Body of pancreas (tissue), 4 donors: ENCODE data around the gene LIPT2. TPM values are rescaled to one million over a fixed set of nuclear protein-coding genes. Genes with fewer than 3 reads are reported as not detected.
"Not testable (repeated sequence)": the region's sequence is repeated elsewhere in the genome, so short reads cannot be mapped to it uniquely, and the experiment has no call there.

ENCODE experiments used
- ATAC-seq: fragments of 150-250 bp; one replicate; pipeline ENCODE4 v1.9.1; 2016
- DNase-seq, 4 donors: peaks; one replicate each; pipeline ENCODE4 v3.0.0-alpha.2; 2019
- H3K27ac ChIP-seq, 4 donors: fragments of 200-600 bp; sonication (generic); 1 replicate in 3 of 4; 2 replicates in 1 of 4; pipeline versions ENCODE4 v1.5.1 to v1.6.1; 2016 to 2019; ENCODE audit warnings: mild to moderate bottlenecking in 1 of 4, mixed read lengths in 1 of 4, moderate library complexity in 1 of 4
- H3K27me3 ChIP-seq, 2 donors: fragments of 200-600 bp; sonication (generic); one replicate each; pipeline ENCODE4 v1.6.0; 2016; ENCODE audit warnings: mild to moderate bottlenecking in 1 of 2
- H3K36me3 ChIP-seq, 2 donors: fragments of 200-600 bp; sonication (generic); replicated peaks in 1 of 2; 2 replicates each; pipeline ENCODE4 v1.5.1; 2016; ENCODE audit warnings: low read depth in 2 of 2; ENCODE audit not compliant: insufficient read depth in 1 of 2
- H3K4me1 ChIP-seq: fragments of 200-600 bp; sonication (generic); one replicate; pipeline ENCODE4 v1.6.0; 2016
- H3K4me3 ChIP-seq, 2 donors: fragments of 200-600 bp; sonication (generic); 1 replicate in 1 of 2; 2 replicates in 1 of 2; pipeline ENCODE4 v1.5.1; 2016 to 2019
- H3K9me3 ChIP-seq, 3 donors: fragments of 200-600 bp; sonication (generic); 1 replicate in 2 of 3; 2 replicates in 1 of 3; pipeline ENCODE4 v1.5.1; 2016
- POLR2A ChIP-seq, 3 donors: fragments of 450-650 bp; IDR thresholded peaks; one replicate each; pipeline ENCODE4 v1.6.1; 2016; ENCODE audit warnings: antibody characterized with exemption in 3 of 3, mild to moderate bottlenecking in 2 of 3
- WGBS, 2 donors: methylation state at CpG; one replicate each; pipeline ENCODE4 v1.1.5; 2017; 5-methylcytosine and 5-hydroxymethylcytosine counted together
- intact Hi-C: fragments of 100-400 bp; cut with DNase I; formaldehyde crosslinking; loops from one replicate; pipeline ENCODE4 v1.15.1; 2023
- total RNA-seq, 2 donors: library from RNA; depleted of rRNA; stranded (reverse); fragments of >200 nt; gene quantifications; one replicate each; pipeline ENCODE4 v1.1.0, GENCODE V29; 2016
- TF ChIP-seq, protein P1 (sequence below), 7 experiments: fragments of 450-650 bp in 4 of 7; fragments of 200-600 bp in 3 of 7; sonication (generic) in 3 of 7; IDR thresholded peaks; one replicate each; pipeline ENCODE4 v1.5.1; 2016 to 2019; ENCODE audit warnings: antibody characterized with exemption in 7 of 7

LIPT2 gene
- total RNA-seq, 2 donors from 2014 or later: 1.3 to 20.8 TPM

DNA sequence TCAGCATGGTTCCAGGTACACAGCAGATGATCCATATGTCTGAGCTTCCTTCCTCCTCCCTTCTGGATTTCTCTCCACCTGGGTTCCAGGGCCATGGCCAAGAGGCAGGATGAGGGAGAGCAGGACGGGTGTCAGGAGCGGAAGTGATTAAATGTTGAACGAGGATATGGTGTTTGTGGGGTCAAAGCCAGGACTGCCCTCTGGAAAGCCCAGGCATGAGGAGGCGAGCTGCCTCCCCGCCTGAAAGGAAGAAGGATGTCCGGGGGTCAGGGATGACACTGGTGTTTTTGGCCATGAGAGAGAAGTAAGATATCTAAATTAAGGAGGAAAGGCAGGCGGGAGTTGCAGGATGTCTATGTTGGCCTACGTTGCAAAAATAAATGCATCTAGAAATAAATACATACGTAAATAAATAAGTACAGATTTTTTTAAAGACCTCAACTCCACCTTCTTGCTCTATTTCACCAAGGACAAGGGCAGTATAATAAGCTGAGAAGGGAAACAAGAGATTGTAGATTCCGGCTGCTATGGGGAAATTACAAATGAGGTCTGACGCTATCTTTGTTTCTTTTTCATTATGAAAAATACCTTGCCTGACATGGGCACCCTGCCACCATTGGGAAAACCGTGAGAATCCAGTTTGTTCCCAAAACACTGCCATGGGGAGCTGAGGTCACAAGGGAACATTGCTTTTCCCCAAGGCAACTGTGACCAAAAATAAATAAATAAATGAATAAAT is 27.6 kb upstream of the LIPT2 start:
- H3K36me3 ChIP-seq: no peaks in the 10 kb centered on the region
- WGBS, 2 donors: 60 to 71% methylated on average over 12 of the region's 12 CpGs
- no peaks in the 10 kb centered on the region for H3K9me3 ChIP-seq
- H3K27ac ChIP-seq: peak overlapping the region in 2 of 4 donors; percentile 24 to 44
- no peaks in the 10 kb centered on the region for H3K4me1 ChIP-seq
- peak; percentile 21 for ATAC-seq
- TF ChIP-seq, protein P1, sequence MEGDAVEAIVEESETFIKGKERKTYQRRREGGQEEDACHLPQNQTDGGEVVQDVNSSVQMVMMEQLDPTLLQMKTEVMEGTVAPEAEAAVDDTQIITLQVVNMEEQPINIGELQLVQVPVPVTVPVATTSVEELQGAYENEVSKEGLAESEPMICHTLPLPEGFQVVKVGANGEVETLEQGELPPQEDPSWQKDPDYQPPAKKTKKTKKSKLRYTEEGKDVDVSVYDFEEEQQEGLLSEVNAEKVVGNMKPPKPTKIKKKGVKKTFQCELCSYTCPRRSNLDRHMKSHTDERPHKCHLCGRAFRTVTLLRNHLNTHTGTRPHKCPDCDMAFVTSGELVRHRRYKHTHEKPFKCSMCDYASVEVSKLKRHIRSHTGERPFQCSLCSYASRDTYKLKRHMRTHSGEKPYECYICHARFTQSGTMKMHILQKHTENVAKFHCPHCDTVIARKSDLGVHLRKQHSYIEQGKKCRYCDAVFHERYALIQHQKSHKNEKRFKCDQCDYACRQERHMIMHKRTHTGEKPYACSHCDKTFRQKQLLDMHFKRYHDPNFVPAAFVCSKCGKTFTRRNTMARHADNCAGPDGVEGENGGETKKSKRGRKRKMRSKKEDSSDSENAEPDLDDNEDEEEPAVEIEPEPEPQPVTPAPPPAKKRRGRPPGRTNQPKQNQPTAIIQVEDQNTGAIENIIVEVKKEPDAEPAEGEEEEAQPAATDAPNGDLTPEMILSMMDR (IDR thresholded peaks at IDR 0.05): no peak
- no peak for TF ChIP-seq POLR2A (IDR thresholded peaks at IDR 0.05)
- peak in 3 of 4 donors; percentile 21 to 41 (median 22) for DNase-seq
- intact Hi-C loops: no loop called here
- H3K27me3 ChIP-seq: no peaks in the 10 kb centered on the region
- H3K4me3 ChIP-seq: no peak overlapping the region

DNA sequence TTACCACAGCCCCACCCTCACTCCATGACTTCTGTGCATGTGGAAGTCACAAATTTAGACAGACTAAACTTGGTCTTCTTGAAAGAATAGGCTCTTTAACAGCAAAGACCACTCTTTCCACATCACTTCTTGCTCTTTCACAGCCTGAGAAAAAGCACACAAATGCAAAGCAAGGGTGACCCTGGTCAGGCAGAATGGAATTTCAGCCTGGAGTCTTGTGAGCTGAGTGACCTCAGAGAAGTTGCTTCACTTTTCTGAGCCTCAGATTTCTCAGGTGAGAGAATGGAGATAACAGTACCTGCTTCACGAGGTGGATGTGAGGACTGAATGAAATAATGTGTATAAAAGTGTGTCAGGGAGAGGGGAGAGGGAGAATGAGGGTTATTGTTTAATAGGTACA is 26.8 kb upstream of the LIPT2 start:
- ATAC-seq (no peak), DNase-seq (no peak)
- WGBS, 2 donors: 29 to 30% methylated on average over 1 of the region's 1 CpG
- Histone ChIP-seq H3K27ac (no peak overlapping the region), H3K27me3 (no peaks in the 10 kb centered on the region), H3K4me1 (no peaks in the 10 kb centered on the region), H3K9me3 (no peaks in the 10 kb centered on the region), H3K36me3 (no peaks in the 10 kb centered on the region), H3K4me3 (no peak overlapping the region)
- intact Hi-C loops: no loop called here
- TF ChIP-seq POLR2A (IDR thresholded peaks at IDR 0.05): no peak
- TF ChIP-seq, protein P1 (IDR thresholded peaks at IDR 0.05): no peak

DNA sequence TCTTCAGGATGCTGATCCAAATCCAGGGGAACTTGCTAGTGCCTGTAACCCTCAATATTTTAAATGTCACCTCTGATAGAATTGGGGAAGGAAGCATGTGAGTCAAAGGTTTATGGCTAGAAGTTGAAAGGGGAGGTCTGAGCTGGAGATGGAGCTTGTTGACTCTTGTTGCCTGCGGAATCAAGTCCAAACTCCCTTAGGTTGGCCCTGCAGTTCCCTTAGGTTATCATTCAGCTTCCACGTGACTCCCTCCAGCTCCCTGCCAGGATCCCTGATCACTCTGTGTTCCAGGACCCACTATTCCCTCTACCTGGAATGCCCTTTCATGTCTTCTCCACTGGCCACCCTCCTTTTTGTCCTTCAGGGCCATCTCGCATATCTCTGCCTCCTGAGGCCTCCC is 26.2 kb upstream of the LIPT2 start:
- Histone ChIP-seq H3K4me1 (no peaks in the 10 kb centered on the region), H3K36me3 (no peaks in the 10 kb centered on the region), H3K4me3 (no peak overlapping the region), H3K9me3 (no peaks in the 10 kb centered on the region), H3K27ac (no peak overlapping the region), H3K27me3 (no peaks in the 10 kb centered on the region)
- intact Hi-C loops: no loop called here
- DNase-seq: no peak
- WGBS, 2 donors: 40 to 54% methylated on average over 3 of the region's 3 CpGs
- TF ChIP-seq, protein P1 (IDR thresholded peaks at IDR 0.05): no peak
- TF ChIP-seq POLR2A (IDR thresholded peaks at IDR 0.05): no peak
- no peak for ATAC-seq

DNA sequence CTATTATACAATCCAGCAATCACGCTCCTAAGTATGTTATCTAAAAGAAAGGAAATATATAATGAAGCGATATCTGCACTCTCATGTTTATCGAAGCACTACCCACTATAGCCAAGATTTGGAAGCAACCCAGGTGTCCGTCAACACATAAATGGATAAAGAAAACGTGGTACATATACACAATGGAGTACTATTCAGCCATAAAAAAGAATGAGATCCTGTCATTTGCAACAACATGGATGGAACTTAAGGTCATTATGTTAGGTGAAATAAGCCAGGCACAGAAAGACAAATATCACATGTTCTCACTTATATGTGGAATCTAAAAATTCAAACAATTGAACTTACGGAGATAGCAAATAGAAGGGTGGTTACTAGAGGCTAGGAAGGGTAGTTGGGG is 24.1 kb upstream of the LIPT2 start:
- 88 to 92% methylated on average over 6 of the region's 6 CpGs for WGBS, 2 donors
- DNase-seq, H3K27ac ChIP-seq, H3K4me1 ChIP-seq, H3K9me3 ChIP-seq, H3K27me3 ChIP-seq, ATAC-seq, H3K4me3 ChIP-seq, intact Hi-C loops, H3K36me3 ChIP-seq: not testable (repeated sequence)

DNA sequence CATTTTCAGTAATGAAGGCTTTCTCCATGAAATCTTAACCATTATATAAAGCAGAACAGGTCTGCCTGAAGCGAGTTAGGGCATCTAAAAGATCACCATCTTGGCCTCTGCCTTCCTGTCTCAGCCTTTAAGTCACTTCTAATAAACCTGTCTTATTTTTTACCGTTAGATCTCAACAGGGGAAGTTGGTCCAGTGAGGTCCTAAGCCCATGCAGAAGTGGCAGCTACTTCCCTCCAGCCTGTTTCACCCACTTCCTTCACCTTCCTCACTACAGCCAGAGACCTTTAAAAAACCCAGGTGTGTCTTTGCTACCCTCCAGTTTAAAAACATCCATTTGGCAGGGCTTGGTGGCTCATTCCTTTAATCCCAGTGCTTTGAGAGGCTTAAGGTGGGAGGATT is 14.1 kb upstream of the LIPT2 start:
- Histone ChIP-seq H3K9me3 (no peaks in the 10 kb centered on the region), H3K27ac (no peak overlapping the region), H3K4me1 (no peaks in the 10 kb centered on the region), H3K36me3 (no peaks in the 10 kb centered on the region), H3K27me3 (no peaks in the 10 kb centered on the region), H3K4me3 (no peak overlapping the region)
- WGBS, 2 donors: 58 to 91% methylated on average over 2 of the region's 2 CpGs
- DNase-seq (no peak), ATAC-seq (no peak)
- TF ChIP-seq, protein P1 (IDR thresholded peaks at IDR 0.05): no peak
- TF ChIP-seq POLR2A (IDR thresholded peaks at IDR 0.05): no peak
- intact Hi-C loops: no loop called here
